ENCODE measurements around the gene SRBD1. TPM values are rescaled to one million over a fixed set of nuclear protein-coding genes. Genes with fewer than 3 reads are reported as not detected.
A peak's percentile ranks its signal among the peaks of the same experiment; 100 is the strongest.

Gene SRBD1
- total RNA-seq, 1 experiment from 2014 or later: 23.2 TPM

GRCh38 chr2:45418532-45418931 is 192.5 kb downstream of the SRBD1 start:
- in situ Hi-C loops (cut with HindIII; ENCODE audit: low pct_unique_long_range_greater_than_20kb, low sequenced_read_pairs): no loop called here
- DNase-seq (ENCODE audit: low read depth, low spot score): no peak

DNA sequence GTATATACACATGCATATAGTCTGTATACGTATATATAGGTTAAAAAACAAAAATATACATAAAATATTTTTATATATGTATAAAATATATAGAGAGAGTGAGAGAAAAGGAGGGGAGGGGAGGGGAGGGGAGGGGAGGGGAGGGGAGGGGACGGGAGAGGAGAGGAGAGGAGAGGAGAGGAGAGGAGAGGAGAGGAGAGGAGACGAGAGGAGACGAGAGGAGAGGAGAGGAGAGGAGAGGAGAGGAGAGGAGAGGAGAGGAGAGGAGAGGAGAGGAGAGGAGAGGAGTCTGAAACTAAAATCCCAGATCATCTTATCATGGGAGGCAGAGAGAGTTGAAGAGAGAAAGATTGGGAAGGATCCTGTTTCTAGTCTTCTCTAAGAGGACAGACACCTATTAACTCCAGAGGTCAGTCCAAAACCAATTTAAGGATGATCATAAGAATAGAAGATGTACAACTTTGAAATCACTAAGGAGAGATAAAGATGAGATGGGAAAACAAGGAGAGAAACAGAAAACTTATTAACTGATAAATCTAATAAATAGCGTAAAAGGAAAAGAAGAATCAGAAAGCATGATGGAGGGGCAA is 195.4 kb downstream of the SRBD1 start:
- in situ Hi-C loops (cut with HindIII; ENCODE audit: low pct_unique_long_range_greater_than_20kb, low sequenced_read_pairs): no loop called here

GRCh38 chr2:45412754-45413379 is 198.2 kb downstream of the SRBD1 start:
- in situ Hi-C loops (cut with HindIII; ENCODE audit: low pct_unique_long_range_greater_than_20kb, low sequenced_read_pairs): no loop called here
- peak; percentile 86 for DNase-seq (ENCODE audit: low read depth, low spot score)

More for the DNA sequence above, 195.4 kb downstream of the SRBD1 start:
- DNase-seq (ENCODE audit: low read depth, low spot score): no peak

- DNase-seq (ENCODE audit: low read depth, low spot score): no peak
- in situ Hi-C loops (cut with HindIII; ENCODE audit: low pct_unique_long_range_greater_than_20kb, low sequenced_read_pairs): no loop called here
These were observed 201.4 kb downstream of the SRBD1 start for GRCh38 chr2:45409677-45410076.

DNA sequence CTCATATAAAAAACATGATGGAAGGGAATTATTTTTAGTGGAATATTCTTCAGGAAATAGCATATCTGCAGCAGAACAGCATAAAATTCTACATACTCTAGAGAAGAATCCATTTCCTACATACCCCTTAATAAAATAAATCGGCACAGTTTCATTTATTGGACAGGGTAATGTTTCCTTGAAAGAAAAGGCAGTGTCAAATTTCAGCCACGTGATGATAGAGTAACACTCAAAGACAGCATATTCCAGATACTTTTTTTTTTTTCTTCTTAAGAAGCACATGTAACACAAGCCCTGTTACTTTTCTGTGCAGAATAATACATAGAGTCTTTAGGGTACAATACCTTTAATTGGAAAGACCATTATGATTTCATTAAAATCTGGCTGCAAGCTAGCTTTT is 204.4 kb downstream of the SRBD1 start:
- in situ Hi-C loops (cut with HindIII; ENCODE audit: low pct_unique_long_range_greater_than_20kb, low sequenced_read_pairs): no loop called here
- DNase-seq (ENCODE audit: low read depth, low spot score): no peak

DNA sequence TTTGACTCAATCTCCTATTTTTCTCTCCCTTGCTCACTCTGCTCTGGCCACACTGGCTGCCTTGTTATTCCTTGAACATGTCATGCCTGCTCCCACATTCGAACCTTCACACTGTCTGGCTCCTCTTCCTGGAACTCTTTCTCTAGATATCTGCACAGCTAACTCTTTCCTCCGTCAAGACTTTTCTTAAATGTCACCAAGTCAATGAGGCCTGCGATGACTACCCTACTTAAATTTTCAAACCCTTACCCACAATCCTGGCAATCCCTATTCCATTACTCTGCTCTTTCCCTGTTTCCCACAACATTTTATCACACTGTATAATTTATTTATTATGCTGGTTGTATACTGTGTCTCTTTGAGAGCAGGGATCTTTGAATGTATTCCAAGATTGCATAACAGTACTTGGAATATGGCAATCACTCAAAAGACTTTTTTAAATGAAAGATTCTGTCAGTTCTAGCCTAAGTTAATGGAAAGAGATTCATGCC is 206.2 kb downstream of the SRBD1 start:
- DNase-seq (ENCODE audit: low read depth, low spot score): no peak

DNA sequence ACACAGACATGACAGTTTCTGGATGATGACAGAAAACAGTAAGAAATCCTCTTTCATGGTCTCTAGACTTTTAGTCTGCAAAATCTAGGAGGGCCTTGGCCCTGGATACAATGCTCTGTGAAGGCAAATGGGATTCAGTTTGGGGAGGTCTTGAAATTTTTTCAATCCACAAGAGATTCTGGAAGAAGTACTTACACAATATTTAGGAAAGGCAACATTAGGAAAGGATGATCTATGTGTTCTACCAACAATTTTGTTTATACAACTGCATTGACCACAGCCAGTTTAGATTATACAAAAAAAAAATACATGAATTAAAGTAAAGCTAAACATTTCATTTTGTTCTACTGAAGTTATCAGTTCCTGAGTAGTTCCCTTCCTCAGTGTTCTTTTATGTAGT is 208.0 kb downstream of the SRBD1 start:
- no peak for DNase-seq (ENCODE audit: low read depth, low spot score)
- in situ Hi-C loops (cut with HindIII; ENCODE audit: low pct_unique_long_range_greater_than_20kb, low sequenced_read_pairs): no loop called here

More for the DNA sequence above, 206.2 kb downstream of the SRBD1 start:
- in situ Hi-C loops (cut with HindIII; ENCODE audit: low pct_unique_long_range_greater_than_20kb, low sequenced_read_pairs): no loop called here

GRCh38 chr2:45401431-45401922 is 209.6 kb downstream of the SRBD1 start:
- no peak for DNase-seq (ENCODE audit: low read depth, low spot score)
- in situ Hi-C loops (cut with HindIII; ENCODE audit: low pct_unique_long_range_greater_than_20kb, low sequenced_read_pairs): no loop called here

DNA sequence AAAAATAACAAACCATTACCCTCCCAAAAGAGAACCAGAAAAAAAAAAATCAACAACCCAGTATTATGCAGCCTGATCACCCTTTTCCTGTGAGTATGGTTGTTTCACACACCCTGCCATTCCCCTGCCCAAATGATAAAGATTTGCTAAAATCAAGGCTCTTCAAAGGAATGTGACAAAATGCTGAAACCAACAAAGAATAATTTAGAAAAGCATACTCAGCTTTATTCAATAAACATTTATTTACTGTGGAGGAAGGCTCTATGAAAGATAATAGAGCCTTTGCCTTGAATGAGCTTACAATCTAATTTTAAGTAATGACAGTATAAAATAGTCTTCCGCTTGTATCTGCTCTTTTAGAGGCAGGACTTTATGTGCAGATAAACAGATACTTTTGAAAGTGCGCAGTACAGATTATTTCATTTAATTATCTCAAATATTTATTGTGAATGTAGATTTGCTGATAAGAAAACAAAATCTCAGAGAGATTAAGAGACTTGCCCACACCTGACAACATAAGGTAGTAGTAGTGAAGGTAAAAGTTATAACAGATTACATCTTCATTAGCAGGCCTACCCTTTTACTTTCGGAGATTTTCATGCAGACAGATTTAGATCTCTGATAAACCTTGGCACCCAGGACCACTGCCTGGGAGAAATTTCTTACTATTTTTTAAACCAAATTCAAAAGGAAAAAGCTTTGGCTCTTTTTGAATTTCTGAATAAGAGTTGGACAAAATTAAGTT is 211.9 kb downstream of the SRBD1 start:
- in situ Hi-C loops (cut with HindIII; ENCODE audit: low pct_unique_long_range_greater_than_20kb, low sequenced_read_pairs): no loop called here
- no peak for DNase-seq (ENCODE audit: low read depth, low spot score)

- in situ Hi-C loops (cut with HindIII; ENCODE audit: low pct_unique_long_range_greater_than_20kb, low sequenced_read_pairs): no loop called here
- no peak for DNase-seq (ENCODE audit: low read depth, low spot score)
These were observed 213.8 kb downstream of the SRBD1 start for GRCh38 chr2:45397292-45397691.

GRCh38 chr2:45396671-45397070 is 214.4 kb downstream of the SRBD1 start:
- in situ Hi-C loops (cut with HindIII; ENCODE audit: low pct_unique_long_range_greater_than_20kb, low sequenced_read_pairs): no loop called here

GRCh38 chr2:45394842-45395241 is 216.2 kb downstream of the SRBD1 start:
- in situ Hi-C loops (cut with HindIII; ENCODE audit: low pct_unique_long_range_greater_than_20kb, low sequenced_read_pairs): no loop called here
- no peak for DNase-seq (ENCODE audit: low read depth, low spot score)

More at GRCh38 chr2:45396671-45397070, 214.4 kb downstream of the SRBD1 start:
- no peak for DNase-seq (ENCODE audit: low read depth, low spot score)

- DNase-seq (ENCODE audit: low read depth, low spot score): no peak
- in situ Hi-C loops (cut with HindIII; ENCODE audit: low pct_unique_long_range_greater_than_20kb, low sequenced_read_pairs): no loop called here
These were observed 216.9 kb downstream of the SRBD1 start for GRCh38 chr2:45394216-45394615.

DNA sequence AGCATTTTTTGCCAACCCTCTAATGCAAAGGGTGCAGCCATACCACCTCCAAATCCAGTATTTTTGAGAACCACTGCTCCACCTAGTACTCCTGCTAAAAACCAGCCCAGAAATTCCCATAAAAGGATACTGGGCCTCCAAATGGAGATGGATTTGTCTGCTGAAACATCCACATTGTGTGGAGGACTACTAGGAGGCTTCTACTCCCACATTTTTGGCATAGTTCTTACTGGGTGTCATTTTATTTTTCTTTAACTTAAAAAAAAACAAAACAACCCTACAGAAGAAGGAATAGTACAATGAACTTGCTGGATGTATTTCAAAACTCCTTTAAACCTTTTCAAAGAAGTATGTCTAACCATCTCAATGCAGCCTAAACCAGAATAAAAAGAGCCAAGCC is 219.2 kb downstream of the SRBD1 start:
- DNase-seq (ENCODE audit: low read depth, low spot score): no peak
- in situ Hi-C loops (cut with HindIII; ENCODE audit: low pct_unique_long_range_greater_than_20kb, low sequenced_read_pairs): no loop called here

GRCh38 chr2:45390861-45391260 is 220.2 kb downstream of the SRBD1 start:
- no peak for DNase-seq (ENCODE audit: low read depth, low spot score)
- in situ Hi-C loops (cut with HindIII; ENCODE audit: low pct_unique_long_range_greater_than_20kb, low sequenced_read_pairs): no loop called here

DNA sequence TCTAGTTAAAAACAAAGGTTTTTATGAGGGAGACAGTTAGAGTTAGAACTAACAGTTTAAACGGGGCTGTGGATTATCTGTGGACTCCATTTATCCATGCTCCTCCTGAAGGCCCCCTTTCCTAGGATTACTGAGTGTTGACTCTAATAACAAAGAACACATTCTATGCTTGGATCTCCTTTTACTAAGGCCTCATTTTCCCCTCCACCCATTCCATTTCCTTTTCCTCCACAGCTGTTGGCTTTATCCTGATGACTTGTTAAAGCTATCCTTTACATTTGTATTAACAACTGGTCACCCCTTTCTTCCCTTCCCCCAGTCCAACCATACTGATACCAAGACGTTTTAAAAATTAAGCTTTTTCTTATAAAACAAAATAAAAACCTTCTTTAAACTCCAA is 220.6 kb downstream of the SRBD1 start:
- DNase-seq (ENCODE audit: low read depth, low spot score): peak; percentile 13

GRCh38 chr2:45388541-45389100 is 222.4 kb downstream of the SRBD1 start:
- in situ Hi-C loops (cut with HindIII; ENCODE audit: low pct_unique_long_range_greater_than_20kb, low sequenced_read_pairs): no loop called here
- DNase-seq (ENCODE audit: low read depth, low spot score): no peak

More for the DNA sequence above, 220.6 kb downstream of the SRBD1 start:
- in situ Hi-C loops (cut with HindIII; ENCODE audit: low pct_unique_long_range_greater_than_20kb, low sequenced_read_pairs): no loop called here

DNA sequence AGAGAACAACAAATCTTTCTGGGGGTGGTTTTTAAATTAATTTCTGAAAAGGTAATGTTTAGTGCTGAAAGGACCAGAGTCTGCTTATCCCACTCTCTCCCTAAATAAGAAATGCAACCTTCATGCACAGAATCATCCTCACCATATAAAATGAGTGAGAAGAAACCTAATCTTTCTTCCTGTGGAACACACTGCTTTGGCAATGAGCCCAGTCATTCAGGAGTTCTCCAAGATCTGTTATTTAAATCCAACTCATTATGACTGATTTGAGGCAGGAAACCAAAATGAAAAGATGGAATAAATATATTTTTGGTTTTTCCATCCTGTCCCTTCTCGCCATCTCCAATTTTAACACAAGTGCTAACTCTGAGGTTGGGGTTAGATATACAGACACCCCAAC is 228.3 kb downstream of the SRBD1 start:
- no peak for DNase-seq (ENCODE audit: low read depth, low spot score)

More for the DNA sequence above, 228.3 kb downstream of the SRBD1 start:
- in situ Hi-C loops (cut with HindIII; ENCODE audit: low pct_unique_long_range_greater_than_20kb, low sequenced_read_pairs): no loop called here

Measured in SK-MEL-5 (cell line).